Measurements from ENCODE around the gene GAB3.
A peak's percentile ranks its signal among the peaks of the same experiment; 100 is the strongest.
"Not testable (repeated sequence)": the region's sequence is repeated elsewhere in the genome, so short reads cannot be mapped to it uniquely, and the experiment has no call there.

Gene GAB3

GRCh38 chrX:154724993-154725756 lies 25.7 kb downstream of the GAB3 start:
- DNase-seq: no peak

- no peak for DNase-seq
These were observed 29.7 kb downstream of the GAB3 start for GRCh38 chrX:154721155-154721554.

GRCh38 chrX:154720067-154720466 lies 30.8 kb downstream of the GAB3 start:
- DNase-seq: no peak

- peak in 1 of 51 donors; percentile 2 for DNase-seq
These were observed 31.7 kb downstream of the GAB3 start for GRCh38 chrX:154719132-154719675.

- no peak for DNase-seq
These were observed 32.3 kb downstream of the GAB3 start for GRCh38 chrX:154718616-154719015.

- no peak for DNase-seq
These were observed 33.1 kb downstream of the GAB3 start for GRCh38 chrX:154717824-154718223.

GRCh38 chrX:154715825-154716224 lies 35.1 kb downstream of the GAB3 start:
- no peak for DNase-seq

- peak in 15 of 51 donors; percentile 1 to 32 (median 17) for DNase-seq
These were observed 36.0 kb downstream of the GAB3 start for GRCh38 chrX:154714925-154715324.

GRCh38 chrX:154712781-154713740 lies 37.8 kb downstream of the GAB3 start:
- DNase-seq: no peak

GRCh38 chrX:154711264-154711663 lies 39.6 kb downstream of the GAB3 start:
- no peak for DNase-seq

- DNase-seq: no peak
These were observed 40.6 kb downstream of the GAB3 start for GRCh38 chrX:154710309-154710708.

GRCh38 chrX:154698630-154699248 lies 52.1 kb downstream of the GAB3 start:
- DNase-seq: no peak

GRCh38 chrX:154696676-154697045 lies 54.2 kb downstream of the GAB3 start:
- DNase-seq: no peak

- DNase-seq: no peak
These were observed 54.8 kb downstream of the GAB3 start for GRCh38 chrX:154695911-154696675.

- no peak for DNase-seq
These were observed 57.5 kb downstream of the GAB3 start for GRCh38 chrX:154693394-154693793.

- not testable (repeated sequence) for DNase-seq
These were observed 60.4 kb downstream of the GAB3 start for GRCh38 chrX:154690438-154690837.

GRCh38 chrX:154672084-154672483 lies 78.8 kb downstream of the GAB3 start:
- not testable (repeated sequence) for DNase-seq

- not testable (repeated sequence) for DNase-seq
These were observed 80.0 kb downstream of the GAB3 start for GRCh38 chrX:154670848-154671247.

GRCh38 chrX:154661899-154662298 lies 89.0 kb downstream of the GAB3 start:
- no peak for DNase-seq

- no peak for DNase-seq
These were observed 89.7 kb downstream of the GAB3 start for GRCh38 chrX:154661170-154661569.

GRCh38 chrX:154660541-154660940 lies 90.3 kb downstream of the GAB3 start:
- DNase-seq: no peak
